Liver (tissue), 9 donors: ENCODE measurements around the gene CHKA. TPM values are rescaled to one million over a fixed set of nuclear protein-coding genes. Genes with fewer than 3 reads are reported as not detected.

Experiments used
- DNase-seq: peaks from one replicate; pipeline ENCODE4 v3.0.0-alpha.2; 2017; ENCODE audit warnings: low spot score
- H3K27ac ChIP-seq, 2 donors: one replicate each; pipeline ENCODE4 v1.7.0; 2013; ENCODE audit warnings: inconsistent platforms in 2 of 2, low read length in 2 of 2, control low read depth in 1 of 2, low read depth in 1 of 2, mild to moderate bottlenecking in 1 of 2
- H3K27me3 ChIP-seq, 4 donors: one replicate each; pipeline versions ENCODE4 v1.6.1 to v1.7.0; 2013; ENCODE audit warnings: low read length in 3 of 4, inconsistent platforms in 1 of 4, mild to moderate bottlenecking in 1 of 4, moderate library complexity in 1 of 4; ENCODE audit not compliant: control insufficient read depth in 4 of 4, insufficient read depth in 4 of 4
- H3K36me3 ChIP-seq, 4 donors: one replicate each; pipeline versions ENCODE4 v1.6.1 to v1.7.0; 2013; ENCODE audit warnings: low read length in 3 of 4, mild to moderate bottlenecking in 3 of 4, low read depth in 1 of 4, moderate library complexity in 1 of 4; ENCODE audit not compliant: control insufficient read depth in 4 of 4, insufficient read depth in 3 of 4
- H3K4me1 ChIP-seq, 4 donors: one replicate each; pipeline versions ENCODE4 v1.6.1 to v1.7.0; 2013; ENCODE audit warnings: low read length in 3 of 4, mild to moderate bottlenecking in 3 of 4, moderate library complexity in 1 of 4; ENCODE audit not compliant: control insufficient read depth in 4 of 4, insufficient read depth in 4 of 4
- H3K4me3 ChIP-seq, 3 donors: one replicate each; pipeline versions ENCODE4 v1.6.1 to v1.7.0; 2013; ENCODE audit warnings: low read length in 3 of 3, control low read depth in 1 of 3, low read depth in 1 of 3, mild to moderate bottlenecking in 1 of 3
- H3K9ac ChIP-seq, 2 donors: one replicate each; pipeline ENCODE4 v1.7.0; 2013; ENCODE audit warnings: low read length in 2 of 2, mild to moderate bottlenecking in 2 of 2, moderate library complexity in 2 of 2, control low read depth in 1 of 2, low read depth in 1 of 2
- H3K9me3 ChIP-seq, 4 donors: one replicate each; pipeline versions ENCODE4 v1.6.1 to v1.7.0; 2013; ENCODE audit warnings: low read length in 3 of 4; ENCODE audit not compliant: control insufficient read depth in 4 of 4
- CTCF ChIP-seq: fragments of 150-350 bp; IDR thresholded peaks from 2 replicates; pipeline ENCODE4 v1.5.1; 2017; ENCODE audit warnings: improper control_type of control experiment, low read depth, low read length; ENCODE audit not compliant: missing input control
- FOXA1 ChIP-seq: IDR thresholded peaks from 2 replicates; pipeline ENCODE4 v1.6.1; 2016; ENCODE audit warnings: antibody characterized with exemption
- FOXA2 ChIP-seq: IDR thresholded peaks from 2 replicates; pipeline ENCODE4 v1.6.1; 2016; ENCODE audit warnings: antibody characterized with exemption
- GABPA ChIP-seq, 2 donors: IDR thresholded peaks in 1 of 2; conservative IDR thresholded peaks in 1 of 2; 2 replicates each; pipeline ENCODE4 v1.6.1; 2016; ENCODE audit warnings: antibody characterized with exemption in 2 of 2, mild to moderate bottlenecking in 1 of 2, moderate library complexity in 1 of 2
- HNF4A ChIP-seq, 2 donors: conservative IDR thresholded peaks; 2 replicates each; pipeline ENCODE4 v1.6.1; 2016; ENCODE audit warnings: antibody characterized with exemption in 2 of 2, mild to moderate bottlenecking in 2 of 2
- NR2F2 ChIP-seq: IDR thresholded peaks from 2 replicates; pipeline ENCODE4 v1.6.1; 2016; ENCODE audit warnings: antibody characterized with exemption
- RAD21 ChIP-seq, 2 donors: IDR thresholded peaks; 2 replicates each; pipeline ENCODE4 v1.6.1; 2016; ENCODE audit warnings: antibody characterized with exemption in 2 of 2, mild to moderate bottlenecking in 2 of 2
- SP1 ChIP-seq: IDR thresholded peaks from 2 replicates; pipeline ENCODE4 v1.6.1; 2018; ENCODE audit warnings: antibody characterized with exemption, mild to moderate bottlenecking
- TAF1 ChIP-seq: conservative IDR thresholded peaks from 2 replicates; pipeline ENCODE4 v1.6.1; 2016; ENCODE audit warnings: antibody characterized with exemption, mild to moderate bottlenecking
- YY1 ChIP-seq: IDR thresholded peaks from 2 replicates; pipeline ENCODE4 v1.6.1; 2016; ENCODE audit warnings: antibody characterized with exemption, mild to moderate bottlenecking
- WGBS: extraction: QIAGEN DNeasy Blood & Tissue Kit; methylation state at CpG from one replicate; pipeline ENCODE4 v1.1.7; 2013; 5-methylcytosine and 5-hydroxymethylcytosine counted together
- polyA plus RNA-seq, 2 donors: library from polyadenylated mRNA; stranded (reverse) in 1 of 2; unstranded in 1 of 2; fragments of 200-250 nt in 1 of 2; fragments of >200 nt in 1 of 2; fragmentation: Nextera tagmentation in 1 of 2; extraction: Ambion mirVana in 1 of 2; gene quantifications; one replicate each; pipeline versions ENCODE4 v1.2.1 to v1.2.3, GENCODE V29; 2013 to 2015
- total RNA-seq, 2 donors: library from RNA; depleted of rRNA; stranded (reverse); fragments of >200 nt; gene quantifications; one replicate each; pipeline ENCODE4 v1.2.3, GENCODE V29; 2014
- TF ChIP-seq, protein P1 (sequence below): IDR thresholded peaks from 2 replicates; pipeline ENCODE4 v1.6.1; 2016; ENCODE audit warnings: antibody characterized with exemption, mild to moderate bottlenecking
- TF ChIP-seq, protein P2 (sequence below): IDR thresholded peaks from 2 replicates; pipeline ENCODE4 v1.6.1; 2016; ENCODE audit warnings: antibody characterized with exemption
- TF ChIP-seq, protein P3 (sequence below): IDR thresholded peaks from 2 replicates; pipeline ENCODE4 v1.6.1; 2016; ENCODE audit warnings: antibody characterized with exemption
- donor health status: healthy.
- donor health status: healthy.
- donor health status: healthy.
- donor health status: healthy.
- donor health status: healthy.

The CHKA gene
- total and polyA plus RNA-seq, 4 donors = 11.4 to 41.9 (median 17.3) TPM

DNA sequence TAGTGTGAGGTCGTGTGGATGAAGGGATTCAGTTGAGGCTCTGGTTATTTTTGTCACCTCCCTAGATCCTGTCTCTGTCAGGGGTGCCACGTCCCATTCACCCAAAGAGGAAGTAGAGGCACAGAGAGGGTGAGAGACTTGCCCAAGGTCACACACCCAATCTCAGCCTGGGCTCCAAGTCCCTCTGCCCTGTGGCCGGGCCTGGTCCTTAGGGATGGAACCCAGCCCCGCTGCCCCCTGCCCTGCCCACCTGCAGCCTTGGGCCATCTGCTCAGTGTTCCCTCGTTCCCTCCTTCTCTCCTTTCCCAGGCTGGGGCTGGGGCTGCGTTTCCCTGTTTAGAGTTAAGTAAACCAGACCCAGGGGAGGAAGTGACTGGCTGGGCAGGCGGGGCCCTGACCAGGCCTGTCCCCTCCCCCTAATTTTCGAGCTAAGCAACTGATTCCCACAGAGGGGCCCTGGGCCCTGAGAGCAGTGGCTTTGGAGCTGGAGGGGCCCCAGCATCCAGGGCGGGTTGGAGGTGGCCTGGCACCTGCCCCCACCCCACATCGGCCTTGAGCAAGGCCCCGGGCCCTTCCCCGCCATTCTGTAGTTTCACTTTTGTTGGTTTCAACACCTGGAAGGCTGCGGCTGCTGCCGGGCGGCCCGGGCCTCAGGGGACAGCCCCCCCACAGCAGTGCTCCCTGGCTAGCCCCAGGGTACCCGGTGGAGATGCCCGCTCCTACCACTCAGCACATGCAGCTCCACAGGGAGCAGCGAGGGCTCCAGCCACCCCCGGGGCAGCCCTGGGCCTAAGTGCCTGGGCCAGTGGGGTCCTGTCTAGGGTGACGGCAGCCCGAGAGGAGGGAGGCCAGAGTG, 80.9 kb downstream of the CHKA start:
- Histone ChIP-seq H3K4me1 (peaks cover 20 to 46% (median 29%) of the 10 kb centered on the region in 4 donors), H3K27me3 (no peaks in the 10 kb centered on the region), H3K36me3 (peaks cover 0 to 17% (median 5%) of the 10 kb centered on the region in 4 donors), H3K9ac (peak overlapping the region; percentile 73 to 80), H3K9me3 (no peaks in the 10 kb centered on the region), H3K4me3 (peak overlapping the region; percentile 55 to 79 (median 70)), H3K27ac (peak overlapping the region; percentile 93 to 98)
- DNase-seq = peak; percentile 57
- peak; percentile 20 for TF ChIP-seq SP1
- TF ChIP-seq CTCF = no peak
- no peak for TF ChIP-seq TAF1
- TF ChIP-seq RAD21 (IDR thresholded peaks at IDR 0.05) = peak in 1 of 2 donors; percentile 24
- TF ChIP-seq GABPA (IDR thresholded peaks at IDR 0.05 in 1 of 2, conservative IDR thresholded peaks at IDR 0.05 in 1 of 2) = no peak
- TF ChIP-seq YY1 = peak; percentile 38
- TF ChIP-seq, protein P1, sequence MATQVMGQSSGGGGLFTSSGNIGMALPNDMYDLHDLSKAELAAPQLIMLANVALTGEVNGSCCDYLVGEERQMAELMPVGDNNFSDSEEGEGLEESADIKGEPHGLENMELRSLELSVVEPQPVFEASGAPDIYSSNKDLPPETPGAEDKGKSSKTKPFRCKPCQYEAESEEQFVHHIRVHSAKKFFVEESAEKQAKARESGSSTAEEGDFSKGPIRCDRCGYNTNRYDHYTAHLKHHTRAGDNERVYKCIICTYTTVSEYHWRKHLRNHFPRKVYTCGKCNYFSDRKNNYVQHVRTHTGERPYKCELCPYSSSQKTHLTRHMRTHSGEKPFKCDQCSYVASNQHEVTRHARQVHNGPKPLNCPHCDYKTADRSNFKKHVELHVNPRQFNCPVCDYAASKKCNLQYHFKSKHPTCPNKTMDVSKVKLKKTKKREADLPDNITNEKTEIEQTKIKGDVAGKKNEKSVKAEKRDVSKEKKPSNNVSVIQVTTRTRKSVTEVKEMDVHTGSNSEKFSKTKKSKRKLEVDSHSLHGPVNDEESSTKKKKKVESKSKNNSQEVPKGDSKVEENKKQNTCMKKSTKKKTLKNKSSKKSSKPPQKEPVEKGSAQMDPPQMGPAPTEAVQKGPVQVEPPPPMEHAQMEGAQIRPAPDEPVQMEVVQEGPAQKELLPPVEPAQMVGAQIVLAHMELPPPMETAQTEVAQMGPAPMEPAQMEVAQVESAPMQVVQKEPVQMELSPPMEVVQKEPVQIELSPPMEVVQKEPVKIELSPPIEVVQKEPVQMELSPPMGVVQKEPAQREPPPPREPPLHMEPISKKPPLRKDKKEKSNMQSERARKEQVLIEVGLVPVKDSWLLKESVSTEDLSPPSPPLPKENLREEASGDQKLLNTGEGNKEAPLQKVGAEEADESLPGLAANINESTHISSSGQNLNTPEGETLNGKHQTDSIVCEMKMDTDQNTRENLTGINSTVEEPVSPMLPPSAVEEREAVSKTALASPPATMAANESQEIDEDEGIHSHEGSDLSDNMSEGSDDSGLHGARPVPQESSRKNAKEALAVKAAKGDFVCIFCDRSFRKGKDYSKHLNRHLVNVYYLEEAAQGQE = peak; percentile 10
- TF ChIP-seq FOXA1 = no peak
- peak in 1 of 2 donors; percentile 1 for TF ChIP-seq HNF4A (conservative IDR thresholded peaks at IDR 0.05)
- peak; percentile 11 for TF ChIP-seq NR2F2
- 10% methylated on average over 22 of the region's 22 CpGs for WGBS

DNA sequence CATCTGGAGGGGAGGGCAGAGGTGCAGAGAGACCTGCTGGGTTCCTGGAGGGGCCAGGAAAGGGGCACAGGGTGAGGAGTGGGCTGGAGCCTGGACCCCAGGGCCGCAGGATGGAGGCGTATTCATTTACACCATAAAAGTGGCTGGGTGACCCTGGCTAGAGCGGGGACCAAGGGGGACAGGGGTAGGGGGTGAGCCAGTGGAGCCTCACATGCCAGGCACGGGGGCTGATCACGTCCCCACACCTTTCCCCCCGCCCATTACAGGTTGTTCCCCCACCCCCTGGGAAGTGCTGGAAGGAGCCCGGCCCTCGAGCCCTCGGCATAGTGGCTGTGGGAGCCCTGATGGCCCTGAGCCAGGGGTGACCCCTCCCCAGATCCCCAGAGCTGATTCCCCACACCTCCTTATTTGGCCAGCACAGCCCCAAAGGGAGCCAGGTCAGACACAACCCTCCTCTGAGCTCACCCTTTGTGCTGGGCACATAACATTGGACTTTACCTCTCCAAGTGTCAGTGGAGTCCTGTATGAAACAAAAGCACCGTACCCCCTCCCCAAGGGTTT, 81.6 kb downstream of the CHKA start:
- no peaks in the 10 kb centered on the region for H3K27me3 ChIP-seq
- H3K9me3 ChIP-seq = no peaks in the 10 kb centered on the region
- H3K4me3 ChIP-seq = peak overlapping the region; percentile 79 to 88 (median 80)
- no peak for DNase-seq
- TF ChIP-seq SP1 = peak; percentile 46
- TF ChIP-seq, protein P2, sequence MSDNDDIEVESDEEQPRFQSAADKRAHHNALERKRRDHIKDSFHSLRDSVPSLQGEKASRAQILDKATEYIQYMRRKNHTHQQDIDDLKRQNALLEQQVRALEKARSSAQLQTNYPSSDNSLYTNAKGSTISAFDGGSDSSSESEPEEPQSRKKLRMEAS = no peak
- TF ChIP-seq HNF4A (conservative IDR thresholded peaks at IDR 0.05) = peak; percentile 54 to 61
- no peak for TF ChIP-seq FOXA2
- TF ChIP-seq, protein P3, sequence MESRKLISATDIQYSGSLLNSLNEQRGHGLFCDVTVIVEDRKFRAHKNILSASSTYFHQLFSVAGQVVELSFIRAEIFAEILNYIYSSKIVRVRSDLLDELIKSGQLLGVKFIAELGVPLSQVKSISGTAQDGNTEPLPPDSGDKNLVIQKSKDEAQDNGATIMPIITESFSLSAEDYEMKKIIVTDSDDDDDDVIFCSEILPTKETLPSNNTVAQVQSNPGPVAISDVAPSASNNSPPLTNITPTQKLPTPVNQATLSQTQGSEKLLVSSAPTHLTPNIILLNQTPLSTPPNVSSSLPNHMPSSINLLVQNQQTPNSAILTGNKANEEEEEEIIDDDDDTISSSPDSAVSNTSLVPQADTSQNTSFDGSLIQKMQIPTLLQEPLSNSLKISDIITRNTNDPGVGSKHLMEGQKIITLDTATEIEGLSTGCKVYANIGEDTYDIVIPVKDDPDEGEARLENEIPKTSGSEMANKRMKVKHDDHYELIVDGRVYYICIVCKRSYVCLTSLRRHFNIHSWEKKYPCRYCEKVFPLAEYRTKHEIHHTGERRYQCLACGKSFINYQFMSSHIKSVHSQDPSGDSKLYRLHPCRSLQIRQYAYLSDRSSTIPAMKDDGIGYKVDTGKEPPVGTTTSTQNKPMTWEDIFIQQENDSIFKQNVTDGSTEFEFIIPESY = no peak
- no peak for TF ChIP-seq GABPA (IDR thresholded peaks at IDR 0.05 in 1 of 2, conservative IDR thresholded peaks at IDR 0.05 in 1 of 2)
- TF ChIP-seq, protein P1 = peak; percentile 19
- no peak for TF ChIP-seq NR2F2
- WGBS = 16% methylated on average over 10 of the region's 10 CpGs
- peak overlapping the region; percentile 93 to 98 for H3K27ac ChIP-seq
- H3K9ac ChIP-seq = peak overlapping the region; percentile 80 to 82
- H3K36me3 ChIP-seq = peaks cover 0 to 14% (median 4%) of the 10 kb centered on the region in 4 donors
- peaks cover 20 to 46% (median 29%) of the 10 kb centered on the region in 4 donors for H3K4me1 ChIP-seq
